ENCODE data around the gene HRAS.
A peak's percentile ranks its signal among the peaks of the same experiment; 100 is the strongest.
"Not testable (repeated sequence)": the region's sequence is repeated elsewhere in the genome, so short reads cannot be mapped to it uniquely, and the experiment has no call there.

HRAS gene

GRCh38 chr11:535519-536454 is at the start of gene HRAS:
TSS of gene HRAS (minus strand) at chr11:535576.
- peak; percentile 99 for DNase-seq (ENCODE audit: low read depth, low spot score)

DNA sequence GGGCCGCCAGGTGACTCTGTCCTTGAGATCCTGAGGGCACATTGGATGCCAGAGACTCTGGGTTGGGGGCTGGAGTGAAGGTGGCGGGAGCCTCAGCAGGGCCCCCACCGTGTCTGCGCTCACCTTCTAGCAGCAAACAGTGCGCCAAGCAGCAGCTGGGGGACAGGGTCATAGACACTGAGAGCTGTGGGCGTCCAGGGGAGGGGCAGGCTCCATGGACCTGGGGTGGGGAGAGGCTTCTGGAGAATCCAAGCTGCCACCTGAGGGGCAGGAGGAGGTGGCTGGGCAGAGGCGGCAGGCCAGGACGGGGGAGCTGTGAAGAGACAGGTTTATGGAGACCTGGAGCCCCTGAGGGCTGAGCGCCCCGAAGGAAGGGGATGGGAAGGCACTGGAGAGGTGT is 48.9 kb upstream of the HRAS start:
- no peak for DNase-seq (ENCODE audit: low read depth, low spot score)

DNA sequence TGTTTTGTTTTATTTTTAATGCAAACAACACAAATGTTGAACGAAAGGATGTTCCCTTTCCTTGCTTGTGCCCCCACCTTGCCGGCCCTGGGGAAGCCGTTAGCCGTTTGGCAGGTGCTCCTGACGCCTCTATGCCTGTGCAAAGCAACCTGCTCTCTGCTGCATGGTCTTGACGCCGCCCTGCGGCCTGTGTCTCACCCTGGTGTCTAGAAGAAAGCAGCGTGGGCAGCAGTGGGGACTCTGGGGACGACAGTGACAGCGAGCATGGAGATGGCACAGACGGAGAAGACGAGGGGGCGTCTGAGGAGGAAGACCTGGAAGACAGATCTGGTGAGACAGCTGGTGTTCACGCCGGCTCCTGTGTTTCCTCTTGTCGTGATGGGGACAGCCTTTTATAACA is 46.4 kb upstream of the HRAS start:
- no peak for DNase-seq (ENCODE audit: low read depth, low spot score)

GRCh38 chr11:581342-581741 is 46.0 kb upstream of the HRAS start:
- DNase-seq (ENCODE audit: low read depth, low spot score), result no peak

GRCh38 chr11:579830-580601 is 44.6 kb upstream of the HRAS start:
- peak; percentile 27 for DNase-seq (ENCODE audit: low read depth, low spot score)

DNA sequence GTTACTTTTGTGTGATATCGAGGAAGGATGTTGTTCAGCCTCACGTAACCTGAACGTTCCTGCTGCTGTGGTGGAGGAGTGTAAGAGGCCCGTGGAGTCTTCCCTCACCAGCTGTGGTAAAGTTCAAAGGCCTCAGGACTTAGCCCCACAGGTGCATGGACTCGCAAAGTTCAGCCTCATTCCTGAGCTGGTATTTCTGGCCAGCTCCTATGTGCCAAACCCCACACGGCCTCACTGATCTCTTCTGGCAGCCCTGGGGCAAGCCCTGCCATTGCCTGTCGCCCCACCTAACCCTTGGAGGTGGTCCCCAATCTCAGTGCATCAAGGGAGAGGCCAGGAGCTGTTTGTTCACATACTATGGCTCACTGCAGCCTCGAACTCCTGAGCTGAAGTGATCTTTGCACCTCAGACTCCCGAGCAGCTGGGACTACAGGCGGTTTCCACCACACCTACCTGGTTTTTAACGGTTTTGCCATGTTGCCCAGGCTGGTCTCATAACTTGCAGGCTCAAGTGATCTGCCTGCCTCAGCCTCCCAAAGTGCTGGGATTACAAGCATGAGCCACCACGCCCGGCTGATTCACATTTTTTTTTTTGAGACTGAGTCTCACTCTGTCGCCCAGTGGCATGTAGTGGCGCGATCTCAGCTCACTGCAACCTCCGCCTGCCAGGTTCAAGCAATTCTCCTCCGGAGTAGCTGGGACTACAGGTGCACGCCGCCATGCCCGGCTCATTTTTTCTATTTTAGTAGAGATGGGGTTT is 43.1 kb upstream of the HRAS start:
- DNase-seq (ENCODE audit: low read depth, low spot score), result no peak

DNA sequence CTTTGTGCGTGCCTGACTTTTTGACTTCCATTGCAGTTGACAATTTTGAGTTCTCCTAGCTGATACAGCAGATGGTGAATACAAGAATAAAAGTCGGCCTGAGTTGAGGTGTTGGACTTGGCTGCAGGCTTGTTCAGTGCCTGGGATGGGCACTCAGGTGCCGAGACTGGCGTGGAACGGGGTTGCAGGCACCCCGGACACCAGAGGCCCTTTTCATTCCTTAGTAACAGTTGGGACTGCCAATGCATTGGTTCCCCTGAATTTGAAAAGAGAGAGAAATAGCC is 42.2 kb upstream of the HRAS start:
- no peak for DNase-seq (ENCODE audit: low read depth, low spot score)

DNA sequence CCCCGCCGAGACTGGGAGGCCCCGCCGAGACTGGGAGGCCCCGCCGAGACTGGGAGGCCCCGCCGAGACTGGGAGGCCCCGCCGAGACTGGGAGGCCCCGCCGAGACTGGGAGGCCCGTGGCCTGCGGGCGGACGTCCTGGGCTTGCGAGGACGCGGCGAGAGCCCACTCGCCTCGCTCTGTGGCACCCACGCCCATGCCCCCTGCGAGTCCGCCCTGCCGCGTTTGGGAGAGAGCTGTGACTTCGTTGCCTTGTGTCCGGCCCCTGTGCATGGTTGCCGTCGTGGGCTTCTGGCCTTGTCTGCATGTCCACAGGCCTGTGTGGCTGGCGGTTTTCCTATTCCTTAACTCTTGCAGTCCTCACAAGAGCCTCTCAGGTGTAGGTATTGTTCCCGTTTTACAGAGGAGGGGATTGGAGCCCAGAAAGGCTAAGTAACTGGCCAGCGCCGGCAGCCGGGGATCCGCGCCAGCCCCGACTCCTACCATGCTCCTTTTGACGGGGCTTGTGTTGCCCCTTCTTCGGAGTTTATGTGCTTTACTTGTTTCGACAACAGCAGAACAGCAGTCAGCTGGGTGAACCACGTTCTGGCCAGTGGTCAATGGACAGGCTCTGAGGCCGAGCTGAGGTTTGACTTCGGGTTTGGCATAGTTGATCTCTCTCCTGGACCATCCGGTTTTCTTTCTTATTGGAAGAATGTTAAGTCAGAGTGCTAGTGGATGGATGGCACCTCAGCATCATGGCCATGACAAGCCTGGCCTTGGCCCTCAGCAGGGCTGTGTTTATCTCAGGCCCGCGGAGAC is 41.6 kb upstream of the HRAS start:
- peak; percentile 27 for DNase-seq (ENCODE audit: low read depth, low spot score)

- DNase-seq (ENCODE audit: low read depth, low spot score), result peak; percentile 97
Observed at GRCh38 chr11:575996-576768, 40.8 kb upstream of the HRAS start, which contains the start of gene PHRF1. TSS of gene PHRF1 (plus strand) at chr11:576470. CDS start at chr11:581513, 5,043 bp downstream.

DNA sequence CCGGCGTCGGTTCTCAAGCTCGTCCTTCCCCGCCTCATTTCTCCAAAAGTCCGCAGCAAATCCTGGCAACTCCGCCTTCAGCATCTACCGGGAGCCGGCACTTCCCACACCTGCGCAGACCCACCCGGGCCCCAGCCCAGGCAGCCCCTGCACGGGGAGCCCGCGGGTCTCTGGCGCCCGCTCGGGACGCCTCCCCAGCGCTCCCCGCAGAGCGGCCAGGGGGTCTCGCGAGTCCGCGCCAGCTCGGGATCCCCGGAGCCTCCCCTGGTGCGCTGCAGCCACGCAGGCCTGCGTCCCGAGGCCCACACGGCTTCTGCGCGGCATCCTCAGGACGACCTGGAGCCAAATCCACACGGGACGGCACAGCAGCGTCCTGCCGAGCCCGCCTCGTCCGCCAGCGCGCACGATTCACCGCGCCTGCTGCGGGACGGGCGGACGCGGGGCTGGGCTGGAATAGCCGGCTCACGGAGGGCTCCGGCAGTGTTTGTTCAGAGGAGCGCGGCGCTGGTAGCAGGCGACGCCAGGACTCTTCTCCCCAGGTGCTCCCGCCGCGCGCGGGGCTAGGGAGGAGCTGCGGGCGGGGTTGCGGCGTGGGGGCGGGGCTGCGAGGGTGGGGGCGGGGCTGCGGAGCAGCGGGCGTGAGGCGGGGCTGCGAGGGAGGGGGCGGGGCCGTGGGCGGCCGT is 40.1 kb upstream of the HRAS start:
- DNase-seq (ENCODE audit: low read depth, low spot score), result peak; percentile 56

- no peak for DNase-seq (ENCODE audit: low read depth, low spot score)
Observed at GRCh38 chr11:574632-575312, 39.4 kb upstream of the HRAS start.

DNA sequence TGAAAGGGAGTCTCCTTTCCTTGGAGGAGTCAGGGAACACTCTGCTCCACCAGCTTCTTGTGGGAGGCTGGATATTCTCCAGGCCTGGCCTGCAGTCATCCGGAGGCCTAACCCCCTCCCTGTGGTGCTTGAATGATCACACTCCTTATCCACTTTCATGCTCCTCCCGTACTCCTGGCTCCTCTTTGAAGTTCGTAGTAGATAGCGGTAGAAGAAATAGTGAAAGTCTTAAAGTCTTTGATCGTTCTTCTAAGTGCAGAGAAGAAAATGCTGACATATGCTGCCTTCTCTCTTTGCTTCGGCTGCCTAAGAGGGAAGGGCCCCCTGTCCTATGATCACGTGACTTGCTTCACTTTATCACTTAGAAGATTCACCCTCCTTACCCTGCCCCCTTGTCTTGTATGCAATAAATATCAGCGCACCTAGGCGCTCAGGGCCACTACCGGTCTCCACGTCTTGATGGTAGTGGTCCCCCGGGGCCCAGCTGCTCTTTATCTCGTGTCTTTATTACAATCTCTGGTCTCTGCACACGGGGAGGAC is 38.7 kb upstream of the HRAS start:
- DNase-seq (ENCODE audit: low read depth, low spot score), result not testable (repeated sequence)

- no peak for DNase-seq (ENCODE audit: low read depth, low spot score)
Observed at GRCh38 chr11:573146-573759, 37.9 kb upstream of the HRAS start.

- no peak for DNase-seq (ENCODE audit: low read depth, low spot score)
Observed at GRCh38 chr11:571802-572185, 36.4 kb upstream of the HRAS start.

- no peak for DNase-seq (ENCODE audit: low read depth, low spot score)
Observed at GRCh38 chr11:569158-569885, 33.9 kb upstream of the HRAS start.

- DNase-seq (ENCODE audit: low read depth, low spot score), result peak; percentile 98
Observed at GRCh38 chr11:568306-569157, 33.2 kb upstream of the HRAS start.

Measured in astrocyte of the hippocampus (primary cell).